Neural progenitor cell (in vitro differentiated cells): ENCODE data around the gene DLEC1. TPM values are rescaled to one million over a fixed set of nuclear protein-coding genes. Genes with fewer than 3 reads are reported as not detected.
"Not testable (repeated sequence)": the region's sequence is repeated elsewhere in the genome, so short reads cannot be mapped to it uniquely, and the experiment has no call there.

Source experiments
- DNase-seq: peaks from one replicate; pipeline ENCODE4 v3.0.0-alpha.2; 2016; ENCODE audit warnings: low spot score
- H2AFZ ChIP-seq: fragments of 200-600 bp; sonication (generic); replicated peaks from 2 replicates; pipeline ENCODE4 v1.6.1; 2016; ENCODE audit warnings: antibody characterized with exemption
- H3F3A ChIP-seq: fragments of 200-600 bp; sonication (generic); 2 replicates; pipeline ENCODE4 v1.6.1; 2016; ENCODE audit warnings: antibody characterized with exemption, low read depth
- H3K27ac ChIP-seq: fragments of 200-600 bp; sonication (generic); 2 replicates; pipeline ENCODE4 v1.5.1; 2016; ENCODE audit warnings: mild to moderate bottlenecking
- H3K27me3 ChIP-seq: fragments of 200-600 bp; sonication (generic); 2 replicates; pipeline ENCODE4 v1.6.1; 2016; ENCODE audit warnings: mild to moderate bottlenecking, moderate library complexity
- H3K36me3 ChIP-seq: fragments of 200-600 bp; sonication (generic); 2 replicates; pipeline ENCODE4 v1.5.1; 2016
- H3K4me1 ChIP-seq: fragments of 200-600 bp; sonication (generic); 2 replicates; pipeline ENCODE4 v1.6.1; 2016; ENCODE audit warnings: mixed run types
- H3K4me2 ChIP-seq: fragments of 200-600 bp; sonication (generic); 2 replicates; pipeline ENCODE4 v1.6.1; 2016
- H3K4me3 ChIP-seq: fragments of 200-600 bp; sonication (generic); 2 replicates; pipeline ENCODE4 v1.5.1; 2016
- H3K79me2 ChIP-seq: fragments of 200-600 bp; sonication (generic); 2 replicates; pipeline ENCODE4 v1.6.1; 2016; ENCODE audit warnings: low read depth
- H3K9ac ChIP-seq: fragments of 200-600 bp; sonication (generic); 2 replicates; pipeline ENCODE4 v1.6.1; 2016
- H3K9me3 ChIP-seq: fragments of 200-600 bp; sonication (generic); 2 replicates; pipeline ENCODE4 v1.5.1; 2016; ENCODE audit warnings: low read depth
- H4K20me1 ChIP-seq: fragments of 200-600 bp; sonication (generic); 2 replicates; pipeline ENCODE4 v1.6.1; 2016; ENCODE audit warnings: low read depth
- H3K27ac Mint-ChIP-seq: 3 replicates; pipeline ENCODE4 v1.8.0; 2021; ENCODE audit warnings: mixed read lengths
- H3K27me3 Mint-ChIP-seq: 2 replicates; pipeline ENCODE4 v1.8.0; 2022; ENCODE audit warnings: low read depth, mild to moderate bottlenecking, inconsistent platforms, moderate library complexity, mixed read lengths; ENCODE audit not compliant: insufficient read depth
- H3K36me3 Mint-ChIP-seq: 3 replicates; pipeline ENCODE4 v1.8.0; 2021; ENCODE audit warnings: mixed read lengths
- H3K4me1 Mint-ChIP-seq: 3 replicates; pipeline ENCODE4 v1.8.0; 2021; ENCODE audit warnings: mixed read lengths
- H3K4me3 Mint-ChIP-seq: 3 replicates; pipeline ENCODE4 v1.8.0; 2021; ENCODE audit warnings: mild to moderate bottlenecking, moderate library complexity, mixed read lengths
- H3K9me3 Mint-ChIP-seq: 3 replicates; pipeline ENCODE4 v1.8.0; 2020; ENCODE audit warnings: mixed read lengths
- CTCF ChIP-seq: fragments of 200-600 bp; sonication (generic); IDR thresholded peaks from 2 replicates; pipeline ENCODE4 v1.5.1; 2017; ENCODE audit warnings: antibody characterized with exemption, mild to moderate bottlenecking
- EZH2 ChIP-seq: fragments of 200-600 bp; sonication (generic); IDR thresholded peaks from 2 replicates; pipeline ENCODE4 v1.6.1; 2017; ENCODE audit warnings: antibody characterized with exemption, mild to moderate bottlenecking, moderate library complexity
- EZH2phosphoT487 ChIP-seq: fragments of 200-600 bp; sonication (generic); IDR thresholded peaks from 2 replicates; pipeline ENCODE4 v1.6.1; 2017; ENCODE audit warnings: antibody characterized with exemption
- total RNA-seq: library from RNA; depleted of rRNA; stranded (reverse); fragments of >200 nt; gene quantifications from 2 replicates; pipeline ENCODE4 v1.2.3, GENCODE V29; 2015; ENCODE audit warnings: low replicate concordance

Gene DLEC1
- total RNA-seq, 1 donor from 2014 or later = 0.60 TPM

DNA sequence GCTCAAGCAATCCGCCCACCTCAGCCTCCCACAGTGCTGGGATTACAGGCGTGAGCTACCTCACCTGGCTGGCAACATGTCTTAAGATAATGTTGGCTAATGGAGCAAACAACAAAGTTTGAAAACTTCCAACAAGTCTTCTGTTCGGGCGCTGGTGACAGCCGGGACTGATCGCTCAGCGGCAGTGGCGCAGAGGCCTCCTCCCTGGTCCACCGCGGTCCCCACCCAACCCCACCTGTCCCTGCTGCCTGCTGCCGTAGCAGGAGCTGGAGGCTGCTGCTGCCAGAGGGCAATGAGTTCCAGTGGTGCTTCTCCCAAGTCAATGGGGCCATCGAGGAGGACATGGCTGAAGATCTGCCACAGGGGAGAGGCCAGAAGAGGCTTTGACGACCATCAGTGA is 12.1 kb downstream of the DLEC1 start:
- DNase-seq = no peak
- Histone ChIP-seq H3K4me1 (no peaks in the 10 kb centered on the region), H2AFZ (no peak overlapping the region), H3F3A (no peaks in the 10 kb centered on the region), H3K9ac (no peak overlapping the region), H3K36me3 (no peaks in the 10 kb centered on the region), H3K4me2 (no peak overlapping the region), H3K9me3 (no peaks in the 10 kb centered on the region), H4K20me1 (no peaks in the 10 kb centered on the region), H3K27ac (no peak overlapping the region), H3K79me2 (no peaks in the 10 kb centered on the region), H3K4me3 (no peak overlapping the region), H3K27me3 (no peaks in the 10 kb centered on the region)
- no peak overlapping the region for H3K27ac Mint-ChIP-seq
- no peak overlapping the region for H3K4me3 Mint-ChIP-seq
- no peak for TF ChIP-seq EZH2phosphoT487
- H3K4me1 Mint-ChIP-seq = no peaks in the 10 kb centered on the region
- peaks cover 2% of the 10 kb centered on the region for H3K27me3 Mint-ChIP-seq
- H3K9me3 Mint-ChIP-seq = peaks cover 13% of the 10 kb centered on the region
- no peaks in the 10 kb centered on the region for H3K36me3 Mint-ChIP-seq

- H3K27me3 ChIP-seq, H3K9ac ChIP-seq, H2AFZ ChIP-seq, H3K36me3 Mint-ChIP-seq, H3F3A ChIP-seq, H3K79me2 ChIP-seq, H3K36me3 ChIP-seq, H3K4me3 ChIP-seq, H4K20me1 ChIP-seq, H3K27ac ChIP-seq, H3K27me3 Mint-ChIP-seq, H3K4me3 Mint-ChIP-seq, H3K9me3 ChIP-seq, H3K27ac Mint-ChIP-seq, H3K4me1 Mint-ChIP-seq, H3K4me2 ChIP-seq, H3K4me1 ChIP-seq, DNase-seq: not testable (repeated sequence)
- peaks cover 13% of the 10 kb centered on the region for H3K9me3 Mint-ChIP-seq
These were observed 14.3 kb downstream of the DLEC1 start for GRCh38 chr3:38053286-38053685.

GRCh38 chr3:38053813-38054498 is 14.9 kb downstream of the DLEC1 start:
- H3K4me3 ChIP-seq, H3K36me3 Mint-ChIP-seq, H3K4me1 Mint-ChIP-seq, H3K4me1 ChIP-seq, H3K4me2 ChIP-seq, H3K9ac ChIP-seq, H4K20me1 ChIP-seq, H3K4me3 Mint-ChIP-seq, H3K27ac ChIP-seq, H3K27me3 Mint-ChIP-seq, H3K79me2 ChIP-seq, H3F3A ChIP-seq, H3K27me3 ChIP-seq, H3K27ac Mint-ChIP-seq, H2AFZ ChIP-seq, H3K36me3 ChIP-seq, DNase-seq, H3K9me3 ChIP-seq: not testable (repeated sequence)
- H3K9me3 Mint-ChIP-seq = peaks cover 13% of the 10 kb centered on the region

- Mint-ChIP-seq H3K4me3 (no peak overlapping the region), H3K27ac (no peak overlapping the region), H3K9me3 (peaks cover 13% of the 10 kb centered on the region), H3K4me1 (no peaks in the 10 kb centered on the region), H3K36me3 (no peaks in the 10 kb centered on the region), H3K27me3 (no peaks in the 10 kb centered on the region)
- H3K27me3 ChIP-seq = no peaks in the 10 kb centered on the region
- no peak overlapping the region for H3K4me3 ChIP-seq
- no peak overlapping the region for H2AFZ ChIP-seq
- H3K4me2 ChIP-seq = no peak overlapping the region
- no peaks in the 10 kb centered on the region for H3K36me3 ChIP-seq
- H3K9ac ChIP-seq = no peak overlapping the region
- TF ChIP-seq EZH2phosphoT487 (no peak), CTCF (no peak), EZH2 (no peak)
- H3K79me2 ChIP-seq = no peaks in the 10 kb centered on the region
- DNase-seq = no peak
- no peaks in the 10 kb centered on the region for H3K9me3 ChIP-seq
- no peaks in the 10 kb centered on the region for H3K4me1 ChIP-seq
- no peaks in the 10 kb centered on the region for H4K20me1 ChIP-seq
- no peaks in the 10 kb centered on the region for H3F3A ChIP-seq
- H3K27ac ChIP-seq = no peak overlapping the region
These were observed 15.5 kb downstream of the DLEC1 start for GRCh38 chr3:38054499-38055001.

- no peaks in the 10 kb centered on the region for H3K36me3 ChIP-seq
- H3K27ac ChIP-seq = no peak overlapping the region
- H3K9me3 ChIP-seq = no peaks in the 10 kb centered on the region
- no peaks in the 10 kb centered on the region for H3F3A ChIP-seq
- TF ChIP-seq EZH2 (no peak), EZH2phosphoT487 (no peak), CTCF (no peak)
- peaks cover 2% of the 10 kb centered on the region for H3K27me3 Mint-ChIP-seq
- no peaks in the 10 kb centered on the region for H3K27me3 ChIP-seq
- no peak overlapping the region for H3K4me2 ChIP-seq
- no peak overlapping the region for H3K4me3 ChIP-seq
- no peak overlapping the region for H3K4me3 Mint-ChIP-seq
- no peak overlapping the region for H3K9ac ChIP-seq
- H3K79me2 ChIP-seq = no peaks in the 10 kb centered on the region
- peaks cover 7% of the 10 kb centered on the region for H3K9me3 Mint-ChIP-seq
- DNase-seq = no peak
- H3K4me1 ChIP-seq = no peaks in the 10 kb centered on the region
- no peaks in the 10 kb centered on the region for H3K36me3 Mint-ChIP-seq
- H4K20me1 ChIP-seq = no peaks in the 10 kb centered on the region
- no peaks in the 10 kb centered on the region for H3K4me1 Mint-ChIP-seq
- H2AFZ ChIP-seq = peak overlapping the region; percentile 45
- no peak overlapping the region for H3K27ac Mint-ChIP-seq
These were observed 20.1 kb downstream of the DLEC1 start for GRCh38 chr3:38059148-38059547.
